ENCODE data around the gene OGDHL. TPM values are rescaled to one million over a fixed set of nuclear protein-coding genes. Genes with fewer than 3 reads are reported as not detected.

OGDHL gene
- 0.18 and 0.58 TPM in 2 replicates for total RNA-seq

DNA sequence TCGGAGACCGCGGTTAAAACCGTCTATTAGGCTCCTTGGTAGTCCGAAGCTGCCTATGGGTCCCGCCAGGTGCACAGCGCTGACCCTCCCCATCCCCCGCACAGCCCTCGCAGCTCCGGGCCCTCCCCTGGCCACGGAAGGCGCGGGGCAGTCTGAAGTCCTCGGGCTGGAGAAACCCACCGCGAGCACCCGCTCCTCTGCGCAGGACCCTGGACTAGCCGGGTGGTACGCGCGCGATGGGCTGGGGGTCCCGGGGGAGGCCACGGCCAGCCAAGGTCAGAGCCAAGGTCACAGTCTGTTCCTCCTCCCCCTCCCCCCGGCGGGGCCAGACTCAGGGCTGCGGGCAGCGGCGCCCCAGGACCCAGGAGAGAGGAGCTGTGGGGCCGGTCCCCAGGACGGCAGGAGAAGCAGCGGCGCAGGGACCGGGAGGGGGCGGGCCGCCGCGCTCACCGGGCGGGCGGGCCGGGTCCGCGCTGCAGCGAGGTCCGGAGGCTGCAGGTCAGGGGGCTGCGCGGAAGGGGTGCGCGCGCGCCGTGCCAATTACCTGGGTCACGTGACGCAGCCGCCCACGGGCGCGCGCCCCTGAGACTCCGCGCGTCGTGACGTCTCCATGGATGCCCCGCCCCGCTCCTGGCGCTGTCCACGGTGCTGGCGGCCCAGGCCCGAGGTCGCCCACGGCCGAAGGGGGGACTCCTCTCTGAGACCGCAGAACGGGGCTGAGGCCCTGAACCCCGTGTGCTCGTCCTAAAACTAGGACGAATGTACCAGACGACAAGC lies at the start of gene OGDHL:
OGDHL (minus strand) TSS at position 535 of the 777 bp plus-strand sequence. CDS start 3,731 bp downstream, outside the sequence.

Other genes with a start within 250 kb of the OGDHL start
- 7.4 and 9.2 TPM in 2 replicates for gene ERCC6, start 223.2 kb downstream of the OGDHL start, total RNA-seq
- gene SLC18A3, start 152.0 kb downstream of the OGDHL start, total RNA-seq, result not detected in 2 replicates
- gene CHAT, start 148.3 kb downstream of the OGDHL start, total RNA-seq, result not detected in 2 replicates
- gene C10orf53, start 82.7 kb downstream of the OGDHL start, total RNA-seq, result not detected in 2 replicates
- gene PARG, start 179.7 kb upstream of the OGDHL start, total RNA-seq, result 12.7 and 17.0 TPM in 2 replicates
- 7.4 and 12.1 TPM in 2 replicates for gene TIMM23B, start 179.7 kb upstream of the OGDHL start, total RNA-seq
- gene AGAP6, start 226.1 kb upstream of the OGDHL start, total RNA-seq, result 2.0 and 4.3 TPM in 2 replicates